DOHH2 (cell line): ENCODE measurements around the gene PPT1.
"Not testable (repeated sequence)": the region's sequence is repeated elsewhere in the genome, so short reads cannot be mapped to it uniquely, and the experiment has no call there.

Experiments
- H3F3A ChIP-seq: fragments of 200-600 bp; sonication (generic), shearing (Covaris generic); 2 replicates; pipeline ENCODE4 v1.6.0; 2016; ENCODE audit warnings: antibody characterized with exemption, mild to moderate bottlenecking; ENCODE audit not compliant: control insufficient read depth, insufficient read depth
- H3K27ac ChIP-seq: fragments of 200-600 bp; sonication (generic); 2 replicates; pipeline ENCODE4 v1.5.1; 2014; ENCODE audit warnings: low read depth, mild to moderate bottlenecking, low read length, moderate library complexity
- H3K27me3 ChIP-seq: fragments of 200-600 bp; sonication (generic); 2 replicates; pipeline ENCODE4 v1.6.1; 2014; ENCODE audit warnings: mild to moderate bottlenecking, low read length, mixed read lengths; ENCODE audit not compliant: control insufficient read depth
- H3K36me3 ChIP-seq: fragments of 200-600 bp; sonication (generic); 2 replicates; pipeline ENCODE4 v1.6.1; 2014; ENCODE audit warnings: mild to moderate bottlenecking, low read length, moderate library complexity, mixed read lengths; ENCODE audit not compliant: control insufficient read depth
- H3K4me1 ChIP-seq: fragments of 200-600 bp; sonication (generic); 2 replicates; pipeline ENCODE4 v1.6.1; 2014; ENCODE audit warnings: mild to moderate bottlenecking, low read length, mixed read lengths; ENCODE audit not compliant: control insufficient read depth
- H3K4me2 ChIP-seq: fragments of 200-600 bp; sonication (generic); 2 replicates; pipeline ENCODE4 v1.6.0; 2014; ENCODE audit warnings: mild to moderate bottlenecking, low read length, moderate library complexity
- H3K4me3 ChIP-seq: fragments of 200-600 bp; sonication (generic); 2 replicates; pipeline ENCODE4 v1.5.1; 2014; ENCODE audit warnings: mild to moderate bottlenecking, low read length, mixed read lengths
- H3K79me2 ChIP-seq: fragments of 200-600 bp; sonication (generic); 2 replicates; pipeline ENCODE4 v1.6.1; 2014; ENCODE audit warnings: mild to moderate bottlenecking, low read length, mixed read lengths; ENCODE audit not compliant: control insufficient read depth
- H3K9me2 ChIP-seq: fragments of 200-600 bp; sonication (generic); replicated peaks from 2 replicates; pipeline ENCODE4 v1.6.1; 2014; ENCODE audit warnings: mild to moderate bottlenecking, low read length, mixed read lengths; ENCODE audit not compliant: control insufficient read depth
- H3K9me3 ChIP-seq: fragments of 200-600 bp; sonication (generic); 2 replicates; pipeline ENCODE4 v1.6.1; 2014; ENCODE audit warnings: antibody characterized with exemption, low read length, mixed read lengths; ENCODE audit not compliant: control insufficient read depth, insufficient read depth
- H4K20me1 ChIP-seq: fragments of 200-600 bp; sonication (generic); 2 replicates; pipeline ENCODE4 v1.6.0; 2014; ENCODE audit warnings: low read depth, mild to moderate bottlenecking, antibody characterized with exemption, low read length, moderate library complexity; ENCODE audit not compliant: control insufficient read depth, insufficient read depth
- CTCF ChIP-seq: fragments of 200-600 bp; sonication (generic); IDR thresholded peaks from one replicate; pipeline ENCODE4 v1.5.1; 2014; ENCODE audit warnings: antibody characterized with exemption, mild to moderate bottlenecking, low read depth, low read length; ENCODE audit not compliant: poor library complexity, severe bottlenecking
- EZH2phosphoT487 ChIP-seq: fragments of 200-600 bp; sonication (generic); IDR thresholded peaks from 2 replicates; pipeline ENCODE4 v1.6.1; 2017; ENCODE audit warnings: borderline replicate concordance, mild to moderate bottlenecking, antibody characterized with exemption, low read length, moderate library complexity, mixed read lengths

Gene PPT1

GRCh38 chr1:40092241-40092640 is 4.8 kb downstream of the PPT1 start:
- no peaks in the 10 kb centered on the region for H3K9me3 ChIP-seq
- no peaks in the 10 kb centered on the region for H3K9me2 ChIP-seq
- H3K79me2 ChIP-seq: peaks cover 37% of the 10 kb centered on the region
- no peak overlapping the region for H3K4me2 ChIP-seq
- H3K27ac ChIP-seq: no peak overlapping the region
- H3K36me3 ChIP-seq: peaks cover 46% of the 10 kb centered on the region
- H3K27me3 ChIP-seq: no peaks in the 10 kb centered on the region
- no peaks in the 10 kb centered on the region for H4K20me1 ChIP-seq
- no peak for TF ChIP-seq EZH2phosphoT487
- no peak for TF ChIP-seq CTCF
- H3F3A ChIP-seq: peaks cover 3% of the 10 kb centered on the region; the same call in 1 of the 2 replicates
- peaks cover 17% of the 10 kb centered on the region for H3K4me1 ChIP-seq
- no peak overlapping the region for H3K4me3 ChIP-seq

DNA sequence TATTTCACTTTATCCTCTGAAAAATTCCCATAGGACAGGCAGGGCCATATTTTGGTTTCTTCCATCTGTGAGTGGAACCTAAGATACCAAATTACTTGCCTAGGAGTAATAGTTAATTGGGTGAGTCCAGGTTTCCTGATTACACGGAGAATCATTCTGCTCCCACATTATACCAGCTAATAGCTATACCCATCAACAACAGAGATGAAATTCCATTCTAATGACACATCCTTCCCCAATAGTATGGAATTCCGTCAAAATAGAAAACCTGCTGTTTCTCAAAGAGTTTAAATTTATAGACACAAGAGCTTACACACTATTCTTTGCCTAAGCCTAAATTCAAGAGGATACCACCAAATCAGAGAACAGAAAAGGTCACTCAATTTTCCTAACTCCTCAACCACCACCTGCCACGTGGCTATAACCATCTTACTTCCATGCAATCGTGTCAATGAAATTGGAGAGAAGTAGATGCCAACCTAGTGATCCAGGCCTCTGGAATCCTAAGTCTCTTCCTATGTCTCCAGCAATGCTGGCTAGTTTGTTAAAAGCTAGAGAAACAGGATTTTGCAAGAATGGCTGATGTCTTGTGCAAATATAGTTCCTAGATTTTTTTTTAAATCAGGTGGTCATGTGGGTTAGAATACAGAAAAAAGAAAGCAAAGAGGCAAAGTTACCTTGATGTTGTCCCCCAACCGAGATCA is 6.2 kb downstream of the PPT1 start:
- Histone ChIP-seq H4K20me1 (no peaks in the 10 kb centered on the region), H3K9me3 (no peaks in the 10 kb centered on the region), H3K4me3 (no peak overlapping the region), H3K9me2 (no peaks in the 10 kb centered on the region), H3K27me3 (no peaks in the 10 kb centered on the region), H3K4me2 (no peak overlapping the region), H3F3A (peaks cover 6% of the 10 kb centered on the region), H3K79me2 (peaks cover 26% of the 10 kb centered on the region), H3K36me3 (peaks cover 46% of the 10 kb centered on the region), H3K4me1 (peaks cover 9% of the 10 kb centered on the region), H3K27ac (no peak overlapping the region)
- TF ChIP-seq CTCF (no peak), EZH2phosphoT487 (no peak)

GRCh38 chr1:40084750-40085149 is 12.3 kb downstream of the PPT1 start:
- TF ChIP-seq CTCF: peak; percentile 73
- not testable (repeated sequence) for H3K4me1 ChIP-seq, H4K20me1 ChIP-seq, H3K4me3 ChIP-seq, H3K27ac ChIP-seq, H3F3A ChIP-seq, H3K9me3 ChIP-seq, H3K9me2 ChIP-seq, H3K4me2 ChIP-seq, H3K79me2 ChIP-seq, H3K27me3 ChIP-seq
- H3K36me3 ChIP-seq: peaks cover 30% of the 10 kb centered on the region
